HG02759 (cell line): Measurements from ENCODE around the gene GUCA1C.

Experiments used
- ATAC-seq: cut with Tn5 transposase; IDR thresholded peaks from one replicate; pipeline ENCODE4 v1.9.1; 2021; ENCODE audit warnings: mild to moderate bottlenecking, moderate library complexity; ENCODE audit not compliant: unreplicated experiment

The GUCA1C gene, protein sequence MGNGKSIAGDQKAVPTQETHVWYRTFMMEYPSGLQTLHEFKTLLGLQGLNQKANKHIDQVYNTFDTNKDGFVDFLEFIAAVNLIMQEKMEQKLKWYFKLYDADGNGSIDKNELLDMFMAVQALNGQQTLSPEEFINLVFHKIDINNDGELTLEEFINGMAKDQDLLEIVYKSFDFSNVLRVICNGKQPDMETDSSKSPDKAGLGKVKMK

DNA sequence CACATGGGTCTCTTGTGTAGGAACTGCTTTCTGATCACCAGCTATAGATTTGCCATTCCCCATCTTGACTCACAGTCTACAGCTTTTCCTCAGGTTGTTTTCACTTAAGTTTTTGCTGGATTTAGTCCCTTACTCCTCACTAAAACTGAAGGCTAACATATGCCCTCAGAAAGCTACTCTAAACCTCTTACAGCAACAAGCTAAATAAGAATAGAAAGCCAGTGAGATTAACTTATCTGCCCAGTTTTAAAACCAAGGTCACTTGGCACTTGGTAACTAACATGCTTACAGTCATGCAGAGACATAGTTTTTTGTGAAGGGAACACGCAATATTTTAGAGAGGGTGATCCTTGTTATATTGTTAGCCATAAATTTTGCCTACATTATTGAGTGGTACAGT is at the start of gene GUCA1C:
TSS of gene GUCA1C (minus strand) at position 180 of the 400 bp plus-strand sequence. CDS start at position 63, 117 bp downstream.
- no peak for ATAC-seq

DNA sequence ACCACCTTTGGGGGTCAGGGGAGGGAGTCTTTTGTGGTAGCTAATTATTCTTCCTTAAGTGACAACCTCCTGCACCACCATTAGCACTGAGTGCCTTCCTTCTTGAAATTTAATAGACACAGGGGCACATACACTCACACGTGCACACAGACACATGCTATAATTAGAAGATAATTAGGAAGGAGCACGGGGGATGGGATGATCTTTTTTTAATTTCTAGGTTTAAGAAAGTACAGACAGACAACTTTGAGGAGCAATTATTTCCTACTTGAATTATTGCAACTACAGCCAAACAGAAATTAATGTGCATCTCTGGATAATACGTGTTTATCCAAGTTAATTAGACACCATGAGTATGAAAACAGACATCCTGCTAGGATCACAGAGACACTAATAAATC is 44.8 kb upstream of the GUCA1C start:
- no peak for ATAC-seq

DNA sequence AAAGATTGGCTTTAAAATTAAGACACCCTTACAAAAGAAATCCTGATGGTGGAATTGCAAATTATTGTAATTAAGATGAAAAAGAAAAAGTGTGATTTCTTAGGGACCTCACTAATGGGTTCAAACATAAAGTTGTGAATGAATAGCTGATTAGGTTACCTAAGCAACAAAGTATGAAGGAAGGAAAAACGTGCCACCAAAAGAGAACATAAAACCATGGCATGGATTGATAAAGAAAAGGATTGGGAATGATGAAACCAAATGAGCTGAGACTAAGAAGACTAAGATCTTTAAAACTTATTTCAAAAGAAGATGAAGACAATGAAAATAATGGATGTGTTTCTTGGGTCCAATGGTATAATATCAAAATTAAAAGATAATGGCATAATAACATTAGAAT is 32.2 kb upstream of the GUCA1C start:
- no peak for ATAC-seq

DNA sequence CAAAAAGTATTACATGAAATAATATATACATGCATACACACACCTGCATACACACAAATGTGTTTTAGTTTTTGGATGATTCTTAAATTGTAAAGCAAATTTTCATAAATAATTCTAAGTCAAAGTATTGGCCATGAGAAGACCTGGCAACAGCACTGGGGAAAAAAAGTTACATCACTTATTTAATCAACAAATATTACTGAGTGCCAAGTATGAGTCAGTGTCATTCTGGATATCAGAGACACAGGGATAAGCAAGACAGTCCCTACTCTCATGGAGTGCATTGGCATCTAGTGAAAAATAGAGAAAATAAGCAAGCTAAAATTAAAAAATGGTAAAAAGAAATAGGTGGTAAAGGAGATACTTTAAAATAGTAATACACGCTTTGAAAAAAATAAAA is 29.4 kb upstream of the GUCA1C start:
- no peak for ATAC-seq

DNA sequence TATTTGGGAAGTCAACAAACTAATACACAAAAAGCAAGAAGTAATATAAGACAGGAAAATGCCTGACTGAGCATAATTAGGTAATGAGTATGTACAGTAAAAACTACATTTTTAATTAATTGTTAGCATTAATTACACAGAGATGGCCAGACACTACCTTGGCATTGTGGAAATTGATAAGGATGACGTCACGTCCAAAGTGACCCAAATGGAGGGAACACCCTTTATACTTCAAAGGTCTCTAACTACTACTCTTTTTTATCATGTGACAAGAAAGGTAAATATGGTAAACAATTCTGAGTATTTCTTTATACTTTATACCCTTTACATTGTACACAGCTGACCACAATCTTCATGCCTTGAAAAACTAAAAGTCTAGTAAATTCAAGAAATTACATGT is 22.4 kb upstream of the GUCA1C start:
- no peak for ATAC-seq

DNA sequence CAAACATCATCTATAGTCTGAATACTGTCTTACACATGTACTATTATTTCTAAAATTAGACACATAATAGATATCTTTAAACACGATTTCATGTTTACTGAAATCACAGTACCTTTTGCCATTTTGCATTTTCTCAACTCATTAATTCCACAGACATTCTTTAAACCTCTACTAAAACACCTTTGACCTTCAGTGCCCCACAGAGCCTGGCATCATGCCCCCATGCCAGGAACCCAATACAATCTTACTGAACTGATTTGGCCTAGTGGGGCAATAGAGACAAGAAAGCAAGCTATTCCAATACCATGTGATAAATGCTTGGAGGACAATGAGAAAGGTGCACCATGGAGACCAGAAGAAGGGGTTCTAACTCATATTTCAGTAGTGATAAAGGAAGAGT is 19.3 kb upstream of the GUCA1C start:
- no peak for ATAC-seq

DNA sequence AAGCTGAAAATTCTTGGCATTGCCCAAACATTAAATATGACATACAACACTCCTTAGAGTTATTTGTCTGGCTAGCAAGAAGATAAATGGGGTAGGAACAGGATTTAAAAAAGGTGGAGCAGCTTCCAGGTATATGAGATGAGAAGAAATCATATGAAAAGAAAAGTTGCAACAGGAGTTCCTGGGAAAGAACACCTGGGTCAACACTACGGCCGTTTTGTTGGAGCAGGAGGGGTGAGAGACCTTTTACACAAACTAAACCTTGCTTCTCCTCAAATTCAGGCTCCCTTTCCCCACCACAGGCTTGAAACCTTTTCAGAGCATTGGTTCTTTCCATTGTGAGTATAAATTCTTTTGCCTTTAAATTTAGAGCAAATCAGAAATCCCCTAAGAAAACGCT is 18.8 kb upstream of the GUCA1C start:
- no peak for ATAC-seq

DNA sequence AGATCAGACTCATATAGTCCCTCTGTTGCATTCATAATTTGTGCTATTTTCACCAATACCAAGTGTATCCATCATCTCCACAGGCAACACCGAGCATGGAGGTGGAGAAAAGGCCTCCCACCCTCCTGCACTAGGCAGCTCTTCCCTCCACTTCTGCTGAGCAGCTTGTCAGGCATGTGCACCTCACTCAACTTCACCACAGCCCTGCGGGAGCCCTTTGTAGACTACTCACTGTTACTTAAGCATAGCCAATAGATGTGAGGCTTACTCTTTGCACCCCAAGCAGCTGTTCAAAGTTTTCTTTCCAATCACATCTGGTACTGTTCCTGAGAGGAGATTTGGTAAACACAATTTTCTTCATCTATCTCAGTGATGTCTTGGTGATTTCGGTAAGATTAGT is 16.9 kb upstream of the GUCA1C start:
- ATAC-seq = no peak

DNA sequence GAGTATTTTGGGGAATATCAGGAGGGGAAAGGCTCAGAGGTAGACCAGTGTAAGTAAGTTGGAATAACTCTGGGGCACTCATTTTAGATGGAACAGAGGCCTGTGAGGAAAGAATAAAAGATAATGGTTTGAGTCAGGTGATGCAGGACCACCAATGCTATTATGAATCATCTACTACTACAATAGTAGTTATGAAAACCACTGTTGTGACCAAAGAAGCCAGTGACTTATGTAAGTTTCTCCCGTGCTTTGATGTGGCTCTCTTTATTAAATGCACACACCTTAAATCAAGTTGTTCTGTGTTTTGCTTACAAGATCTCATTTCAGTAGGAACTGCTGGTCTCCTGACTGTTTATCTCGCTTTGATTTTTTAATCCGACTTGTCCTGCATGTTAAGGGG is 13.1 kb upstream of the GUCA1C start:
- ATAC-seq = no peak

DNA sequence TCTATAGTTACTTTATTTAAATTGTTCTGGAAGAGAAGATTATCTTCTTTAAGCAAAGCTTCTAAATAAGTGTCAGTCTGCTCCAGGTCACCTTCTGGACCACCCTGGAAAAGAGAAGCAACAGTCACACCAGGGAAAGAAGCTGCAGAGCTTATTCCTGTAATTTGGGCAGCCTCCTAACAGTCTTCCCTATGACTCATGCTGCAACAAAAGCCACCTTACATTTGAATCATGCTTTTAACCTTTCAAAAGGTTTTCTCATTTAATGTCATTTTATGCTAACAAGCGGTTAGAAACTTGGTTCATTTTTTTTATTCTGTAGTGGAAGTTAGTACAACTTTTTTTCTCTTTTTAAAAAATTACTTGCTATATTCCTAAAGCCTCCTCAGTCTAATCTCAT is 5.3 kb upstream of the GUCA1C start:
- no peak for ATAC-seq

DNA sequence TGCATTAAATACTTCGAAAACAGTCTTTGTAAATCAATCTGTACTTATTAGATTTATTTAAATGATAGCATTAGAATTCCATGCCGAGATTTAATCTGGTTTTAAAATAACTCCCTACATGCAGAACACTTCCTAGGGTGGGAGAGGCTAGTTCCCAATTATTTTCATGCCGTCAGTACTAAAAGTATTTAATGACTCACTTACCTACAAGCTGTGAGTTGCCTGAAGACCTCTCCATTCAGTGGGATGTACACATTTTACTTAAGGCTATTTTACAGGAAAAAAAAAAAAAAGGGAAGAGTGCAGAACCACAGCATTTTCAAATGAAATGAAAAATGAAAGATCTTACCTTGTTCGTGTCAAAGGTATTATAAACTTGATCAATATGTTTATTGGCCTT is 469 bp downstream of the GUCA1C start:
- no peak for ATAC-seq

DNA sequence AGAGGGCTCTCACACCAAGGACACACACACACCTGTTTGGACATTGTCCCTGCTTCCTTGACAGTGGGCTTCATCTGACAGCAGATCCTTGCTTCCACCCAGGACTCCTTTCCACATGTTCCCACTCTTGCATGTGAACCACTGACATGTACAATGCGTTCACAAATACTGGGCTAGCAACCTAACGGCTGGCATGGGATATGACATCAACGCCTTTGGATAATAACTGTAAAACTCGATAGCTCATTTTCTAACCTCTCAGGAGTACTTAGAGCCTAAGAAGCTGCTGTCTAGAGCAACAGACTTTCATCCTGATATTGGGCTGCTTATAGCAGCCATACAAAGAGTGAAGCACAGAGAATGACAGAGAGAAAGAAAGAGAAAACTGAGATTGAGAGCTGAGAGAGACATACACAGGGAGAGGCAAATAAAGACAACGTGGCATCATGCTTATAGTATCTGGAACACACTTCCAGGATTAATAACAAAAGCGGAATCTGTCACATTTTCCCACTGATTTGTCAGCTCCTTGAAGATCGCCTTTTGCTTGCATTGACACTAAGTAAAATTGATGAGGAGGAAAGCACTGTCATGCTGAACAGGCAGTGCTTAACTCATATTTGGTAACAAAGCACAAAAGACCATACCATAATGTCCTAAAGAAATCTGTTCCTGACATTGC is 1.7 kb downstream of the GUCA1C start:
- ATAC-seq = no peak

DNA sequence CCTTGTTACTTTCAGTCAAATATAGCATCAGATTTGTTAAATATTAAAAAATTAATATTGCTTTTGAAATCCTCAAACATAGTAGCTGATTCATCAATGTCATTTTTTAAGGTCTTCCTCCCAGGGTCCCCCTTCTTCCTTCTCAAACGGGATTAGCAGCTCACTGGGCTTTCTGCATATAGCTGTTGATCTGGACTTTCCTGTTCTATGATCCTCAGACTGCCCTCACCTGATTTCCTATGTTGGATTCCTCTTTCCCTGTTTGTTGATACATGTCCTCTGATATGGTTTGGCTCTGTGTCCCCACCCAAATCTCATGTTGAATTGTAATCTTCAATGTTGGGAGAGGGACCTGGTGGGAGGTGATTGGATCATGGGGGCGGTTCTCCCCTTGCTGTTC is 5.8 kb downstream of the GUCA1C start:
- ATAC-seq = no peak

DNA sequence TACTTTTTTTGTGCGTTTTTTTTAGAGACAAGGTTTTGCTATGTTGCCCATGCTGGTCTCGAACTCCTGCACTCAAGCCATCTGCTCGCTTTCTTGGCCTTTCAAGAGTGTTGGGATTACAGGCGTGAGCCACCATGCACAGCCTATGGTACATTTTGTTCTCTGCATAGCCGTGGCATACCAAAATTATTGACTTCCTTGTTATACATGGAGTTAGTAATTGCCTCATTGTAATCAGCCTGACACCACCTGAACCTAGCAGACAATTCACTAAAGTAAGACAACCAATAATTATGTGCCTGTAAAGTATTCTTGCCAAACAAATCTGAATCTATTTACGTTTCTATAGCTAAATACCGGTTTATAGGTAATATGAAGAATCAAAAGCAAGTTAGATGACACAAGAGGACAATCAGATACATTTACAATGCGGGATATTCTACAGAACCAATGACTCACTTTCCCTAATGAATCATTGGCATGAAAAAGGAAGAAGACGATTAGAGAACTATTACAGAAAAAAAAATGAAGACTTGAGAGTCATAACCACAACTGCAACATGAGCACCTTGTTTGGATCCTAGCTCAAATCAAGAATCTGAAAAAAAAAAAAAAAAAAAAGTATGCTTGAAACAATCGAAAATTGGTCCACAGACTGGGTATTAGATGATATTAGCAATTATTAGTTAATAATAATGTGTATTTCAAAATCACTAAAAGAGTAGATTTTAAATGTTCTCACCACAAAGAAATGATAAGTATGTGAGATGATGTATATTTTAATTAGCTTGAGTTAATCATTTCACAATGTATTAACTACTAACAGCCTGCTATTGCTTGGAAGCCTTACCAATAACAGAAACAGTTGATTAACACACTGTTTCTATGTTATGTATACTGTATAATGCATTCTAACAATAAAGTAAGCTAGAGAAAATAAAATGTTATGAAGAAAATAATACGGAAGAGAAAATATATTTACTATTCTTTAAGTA is 7.1 kb downstream of the GUCA1C start:
- ATAC-seq = no peak

DNA sequence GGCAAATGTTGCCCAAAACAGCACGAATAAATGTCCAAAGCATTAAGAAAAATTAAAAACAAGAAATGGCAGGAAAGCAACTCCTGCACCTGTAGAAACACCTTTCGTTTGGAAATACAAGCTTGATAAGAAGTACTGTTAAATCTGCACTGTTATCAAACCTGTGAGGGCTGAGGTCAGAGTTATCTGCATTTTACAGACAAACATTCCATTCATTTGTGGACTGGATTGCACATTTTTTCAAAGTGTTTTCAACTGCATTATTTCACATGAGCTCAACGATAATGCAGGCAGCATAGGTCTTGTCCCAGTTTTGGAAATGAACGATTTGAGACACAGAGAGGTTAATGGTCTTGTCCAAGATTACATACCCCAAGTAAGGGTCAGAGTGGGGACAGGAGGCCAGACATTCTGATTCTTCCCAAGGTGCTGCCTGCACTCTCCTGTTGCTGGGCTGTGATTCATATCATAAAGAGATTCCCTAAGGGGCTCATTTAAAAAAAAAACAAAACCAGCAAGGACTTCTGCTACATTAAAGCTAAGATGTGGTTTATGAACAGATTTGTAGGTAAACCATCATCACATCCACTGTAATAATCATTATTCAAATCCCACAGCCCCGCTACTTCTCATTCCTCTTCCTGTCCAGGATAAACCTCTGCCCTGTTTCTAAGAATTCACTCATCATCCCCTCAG is 13.0 kb downstream of the GUCA1C start:
- no peak for ATAC-seq

DNA sequence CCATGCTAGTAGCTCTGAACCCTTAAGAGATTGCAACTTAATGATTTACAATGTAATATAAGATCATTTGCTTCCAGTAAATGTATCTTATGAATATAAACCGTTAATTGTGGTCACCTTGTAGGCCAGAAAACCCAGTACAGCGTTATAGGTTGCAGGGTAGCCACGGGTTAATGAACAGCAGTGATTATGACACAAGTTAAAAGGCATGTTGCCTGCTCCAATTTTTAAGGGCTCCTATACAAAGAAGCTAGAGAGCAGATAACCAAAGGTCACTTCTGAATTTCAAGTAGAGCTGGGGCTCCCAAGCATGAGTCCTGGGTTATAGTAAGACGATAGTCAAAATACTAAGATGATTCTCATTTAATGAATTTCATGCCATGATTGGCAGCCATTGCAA is 13.5 kb downstream of the GUCA1C start:
- no peak for ATAC-seq

DNA sequence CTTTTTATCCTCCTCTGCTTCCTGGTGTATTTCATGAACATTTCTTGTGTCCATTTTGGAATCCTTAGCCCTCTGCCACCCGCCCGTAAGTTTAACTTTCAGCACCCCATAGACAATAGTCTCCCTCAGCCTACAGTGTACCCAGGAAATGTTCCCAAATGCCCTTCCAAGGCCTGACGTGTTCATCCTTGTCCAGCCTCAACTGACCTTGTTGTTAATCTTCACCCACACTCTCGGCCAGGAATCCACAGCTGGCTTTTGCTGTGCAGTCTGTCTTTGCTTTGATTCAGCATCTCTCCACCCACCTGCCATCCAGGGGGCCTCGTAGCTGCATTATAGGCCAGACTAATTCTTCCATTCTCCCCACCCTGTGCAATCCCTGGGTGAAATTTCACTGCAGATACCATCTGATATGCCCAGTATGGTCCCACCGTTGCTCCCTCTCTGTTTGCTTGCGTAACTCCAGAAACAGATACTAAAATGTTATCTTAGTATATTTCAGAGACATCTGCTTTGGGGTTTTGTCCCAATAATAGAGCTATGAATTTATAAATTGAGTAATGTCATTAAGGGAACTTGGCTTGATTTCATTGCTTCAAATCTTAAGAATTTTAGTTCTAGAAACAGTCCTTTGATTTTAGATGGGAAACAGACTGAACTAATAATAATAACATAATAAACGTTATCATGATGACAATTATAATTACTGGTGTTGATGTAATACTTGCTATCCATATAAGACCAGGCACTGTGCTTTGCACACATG is 16.6 kb downstream of the GUCA1C start:
- ATAC-seq = no peak

DNA sequence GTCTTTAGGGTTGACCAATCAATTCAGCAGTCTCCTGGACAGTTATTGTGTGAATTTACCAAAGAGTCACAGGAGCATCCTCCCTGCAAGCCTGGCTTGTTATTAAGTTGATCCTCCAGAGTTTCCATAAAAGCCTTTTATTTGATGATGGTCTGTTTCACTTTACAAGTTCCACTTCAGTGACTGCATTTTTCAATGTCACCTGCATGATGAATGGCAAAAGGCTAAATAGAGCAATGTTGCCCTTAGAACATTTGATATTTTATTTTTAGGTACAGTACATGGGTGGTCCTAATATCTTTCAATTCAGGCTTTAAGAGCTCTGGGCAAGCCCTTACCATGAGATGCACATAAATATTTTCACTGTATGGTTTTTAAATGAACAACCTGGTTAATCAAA is 22.6 kb downstream of the GUCA1C start:
- no peak for ATAC-seq

DNA sequence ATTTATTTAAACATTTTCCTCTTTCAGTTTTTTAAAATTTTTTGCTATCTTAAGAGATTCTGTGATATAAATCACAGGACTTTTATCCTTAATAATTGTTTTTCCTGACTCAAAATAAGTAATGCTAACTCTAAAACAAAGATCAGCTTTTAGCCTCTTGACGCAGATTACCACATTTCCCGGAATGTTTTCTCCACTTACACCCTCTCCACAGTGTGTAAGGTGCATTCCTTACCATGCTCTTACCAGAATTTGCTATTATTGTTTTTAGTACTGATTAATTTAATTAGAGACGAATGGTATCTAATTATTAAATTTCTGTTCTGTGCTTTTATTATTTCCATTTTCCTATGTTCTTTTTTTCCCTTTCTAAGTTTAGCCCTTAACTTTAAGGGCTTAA is 34.8 kb downstream of the GUCA1C start:
- ATAC-seq = no peak
